ENCODE results near the gene TMTC1.

GRCh38 chr12:29610473-29611170 lies 173.1 kb downstream of the TMTC1 start:
- TF ChIP-seq POLR2AphosphoS5 (IDR thresholded peaks at IDR 0.05; ENCODE audit: low read depth, low read length): no peak
- TF ChIP-seq, protein P1, sequence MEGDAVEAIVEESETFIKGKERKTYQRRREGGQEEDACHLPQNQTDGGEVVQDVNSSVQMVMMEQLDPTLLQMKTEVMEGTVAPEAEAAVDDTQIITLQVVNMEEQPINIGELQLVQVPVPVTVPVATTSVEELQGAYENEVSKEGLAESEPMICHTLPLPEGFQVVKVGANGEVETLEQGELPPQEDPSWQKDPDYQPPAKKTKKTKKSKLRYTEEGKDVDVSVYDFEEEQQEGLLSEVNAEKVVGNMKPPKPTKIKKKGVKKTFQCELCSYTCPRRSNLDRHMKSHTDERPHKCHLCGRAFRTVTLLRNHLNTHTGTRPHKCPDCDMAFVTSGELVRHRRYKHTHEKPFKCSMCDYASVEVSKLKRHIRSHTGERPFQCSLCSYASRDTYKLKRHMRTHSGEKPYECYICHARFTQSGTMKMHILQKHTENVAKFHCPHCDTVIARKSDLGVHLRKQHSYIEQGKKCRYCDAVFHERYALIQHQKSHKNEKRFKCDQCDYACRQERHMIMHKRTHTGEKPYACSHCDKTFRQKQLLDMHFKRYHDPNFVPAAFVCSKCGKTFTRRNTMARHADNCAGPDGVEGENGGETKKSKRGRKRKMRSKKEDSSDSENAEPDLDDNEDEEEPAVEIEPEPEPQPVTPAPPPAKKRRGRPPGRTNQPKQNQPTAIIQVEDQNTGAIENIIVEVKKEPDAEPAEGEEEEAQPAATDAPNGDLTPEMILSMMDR (IDR thresholded peaks at IDR 0.05): no peak
